MM.1S (cell line): ENCODE data around the gene KIRREL2.
A peak's percentile ranks its signal among the peaks of the same experiment; 100 is the strongest.

Experiments used
- DNase-seq: peaks from one replicate; pipeline ENCODE4 v3.0.0-alpha.2; 2015
- H2AFZ ChIP-seq: fragments of 300-600 bp; sonication (generic); 2 replicates; pipeline ENCODE4 v1.6.0; 2016; ENCODE audit warnings: antibody characterized with exemption, low read length
- H3F3A ChIP-seq: fragments of 300-600 bp; sonication (generic); 2 replicates; pipeline ENCODE4 v1.6.1; 2016; ENCODE audit warnings: mild to moderate bottlenecking, antibody characterized with exemption, low read length, moderate library complexity, mixed read lengths; ENCODE audit not compliant: insufficient read depth
- H3K27ac ChIP-seq: fragments of 300-600 bp; sonication (generic); 2 replicates; pipeline ENCODE4 v1.5.1; 2016; ENCODE audit warnings: mild to moderate bottlenecking, low read length
- H3K27me3 ChIP-seq: fragments of 300-600 bp; sonication (generic); replicated peaks from 2 replicates; pipeline ENCODE4 v1.6.0; 2016; ENCODE audit warnings: low read length; ENCODE audit not compliant: insufficient read depth
- H3K36me3 ChIP-seq: fragments of 300-600 bp; sonication (generic); replicated peaks from 2 replicates; pipeline ENCODE4 v1.6.1; 2016; ENCODE audit warnings: mild to moderate bottlenecking, low read length, mixed read lengths; ENCODE audit not compliant: insufficient read depth
- H3K4me1 ChIP-seq: fragments of 300-600 bp; sonication (generic); 2 replicates; pipeline ENCODE4 v1.6.1; 2016; ENCODE audit warnings: low read length, mixed read lengths
- H3K4me2 ChIP-seq: fragments of 300-600 bp; sonication (generic); 2 replicates; pipeline ENCODE4 v1.6.0; 2016; ENCODE audit warnings: low read depth, low read length
- H3K4me3 ChIP-seq: fragments of 300-600 bp; sonication (generic); 2 replicates; pipeline ENCODE4 v1.5.1; 2016; ENCODE audit warnings: low read length, mixed read lengths
- H3K79me2 ChIP-seq: fragments of 300-600 bp; sonication (generic); 2 replicates; pipeline ENCODE4 v1.6.1; 2016; ENCODE audit warnings: mixed run types, low read length, mixed read lengths
- H3K9ac ChIP-seq: fragments of 300-600 bp; sonication (generic); 2 replicates; pipeline ENCODE4 v1.6.1; 2016; ENCODE audit warnings: low read length, mixed read lengths
- H3K9me2 ChIP-seq: fragments of 300-600 bp; sonication (generic); replicated peaks from 2 replicates; pipeline ENCODE4 v1.6.1; 2016; ENCODE audit warnings: mild to moderate bottlenecking, low read length, mixed read lengths; ENCODE audit not compliant: insufficient read depth
- H3K9me3 ChIP-seq: fragments of 300-600 bp; sonication (generic); replicated peaks from 2 replicates; pipeline ENCODE4 v1.6.1; 2016; ENCODE audit warnings: mild to moderate bottlenecking, low read length, mixed read lengths; ENCODE audit not compliant: insufficient read depth
- H4K20me1 ChIP-seq: fragments of 300-600 bp; sonication (generic); 2 replicates; pipeline ENCODE4 v1.6.1; 2016; ENCODE audit warnings: mild to moderate bottlenecking, low read length, moderate library complexity, mixed read lengths; ENCODE audit not compliant: insufficient read depth
- EZH2 ChIP-seq: fragments of 300-600 bp; sonication (generic); optimal IDR thresholded peaks from 2 replicates; pipeline ENCODE3; 2017; ENCODE audit warnings: low read depth, mild to moderate bottlenecking, antibody characterized with exemption, low read length, mixed read lengths
- EZH2phosphoT487 ChIP-seq: fragments of 300-600 bp; sonication (generic); IDR thresholded peaks from 2 replicates; pipeline ENCODE4 v1.6.1; 2018; ENCODE audit warnings: antibody characterized with exemption, low read length
- TF ChIP-seq, protein P1 (sequence below): fragments of 300-600 bp; sonication (generic); IDR thresholded peaks from 2 replicates; pipeline ENCODE4 v1.5.1; 2016; ENCODE audit warnings: antibody characterized with exemption, low read length, mixed read lengths

KIRREL2 gene

GRCh38 chr19:35856546-35857149 is at the start of gene KIRREL2:
KIRREL2 (plus strand) TSS chr19:35856911; CDS start chr19:35857120, 209 bp downstream.
- Histone ChIP-seq H2AFZ (0 out of 2 replicates have a peak within 1 kb of the TSS, but pooled peaks have one; percentile 53), H3K27me3 (peaks cover 98% of the 10 kb centered on the region), H3K4me3 (peak within 1 kb of the TSS; percentile 41; the same call in 1 of the 2 replicates), H3K79me2 (no peaks in the 10 kb centered on the region), H3K4me1 (no peaks in the 10 kb centered on the region), H3F3A (no peaks in the 10 kb centered on the region), H3K27ac (no peak within 1 kb of the TSS), H3K9ac (no peak within 1 kb of the TSS), H4K20me1 (no peaks in the 10 kb centered on the region), H3K9me2 (no peaks in the 10 kb centered on the region), H3K9me3 (no peaks in the 10 kb centered on the region), H3K36me3 (no peaks in the 10 kb centered on the region), H3K4me2 (peak within 1 kb of the TSS; percentile 73)
- no peak for DNase-seq
- TF ChIP-seq, protein P1, sequence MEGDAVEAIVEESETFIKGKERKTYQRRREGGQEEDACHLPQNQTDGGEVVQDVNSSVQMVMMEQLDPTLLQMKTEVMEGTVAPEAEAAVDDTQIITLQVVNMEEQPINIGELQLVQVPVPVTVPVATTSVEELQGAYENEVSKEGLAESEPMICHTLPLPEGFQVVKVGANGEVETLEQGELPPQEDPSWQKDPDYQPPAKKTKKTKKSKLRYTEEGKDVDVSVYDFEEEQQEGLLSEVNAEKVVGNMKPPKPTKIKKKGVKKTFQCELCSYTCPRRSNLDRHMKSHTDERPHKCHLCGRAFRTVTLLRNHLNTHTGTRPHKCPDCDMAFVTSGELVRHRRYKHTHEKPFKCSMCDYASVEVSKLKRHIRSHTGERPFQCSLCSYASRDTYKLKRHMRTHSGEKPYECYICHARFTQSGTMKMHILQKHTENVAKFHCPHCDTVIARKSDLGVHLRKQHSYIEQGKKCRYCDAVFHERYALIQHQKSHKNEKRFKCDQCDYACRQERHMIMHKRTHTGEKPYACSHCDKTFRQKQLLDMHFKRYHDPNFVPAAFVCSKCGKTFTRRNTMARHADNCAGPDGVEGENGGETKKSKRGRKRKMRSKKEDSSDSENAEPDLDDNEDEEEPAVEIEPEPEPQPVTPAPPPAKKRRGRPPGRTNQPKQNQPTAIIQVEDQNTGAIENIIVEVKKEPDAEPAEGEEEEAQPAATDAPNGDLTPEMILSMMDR, result no peak
- TF ChIP-seq EZH2 (no peak), EZH2phosphoT487 (no peak)

DNA sequence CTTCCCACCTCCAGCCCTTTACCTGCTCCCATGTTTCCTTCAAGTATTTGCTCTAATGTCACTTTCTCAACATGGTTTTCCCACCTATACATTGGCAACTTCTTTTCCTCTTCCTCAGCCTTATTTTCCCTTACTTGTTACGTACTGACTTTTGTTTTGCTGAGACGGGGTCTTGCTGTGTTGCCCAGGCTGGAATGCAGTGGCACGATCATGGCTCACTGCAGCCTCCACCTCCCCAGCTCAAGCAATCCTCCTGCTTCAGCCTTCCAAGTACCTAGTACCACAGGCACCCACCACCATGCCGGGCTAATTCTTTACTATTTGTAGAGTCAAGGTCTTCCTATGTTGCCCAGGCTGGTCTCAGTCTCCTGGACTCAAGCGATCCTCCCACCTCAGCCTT is 49.1 kb upstream of the KIRREL2 start:
- Histone ChIP-seq H3K27ac (no peak overlapping the region), H2AFZ (no peak overlapping the region), H3K4me1 (no peaks in the 10 kb centered on the region), H3K4me2 (no peak overlapping the region), H3K9me3 (no peaks in the 10 kb centered on the region), H3K4me3 (no peak overlapping the region), H3K27me3 (peaks cover 87% of the 10 kb centered on the region), H4K20me1 (no peaks in the 10 kb centered on the region), H3K36me3 (no peaks in the 10 kb centered on the region), H3K9ac (no peak overlapping the region), H3F3A (no peaks in the 10 kb centered on the region), H3K9me2 (no peaks in the 10 kb centered on the region), H3K79me2 (no peaks in the 10 kb centered on the region)
- no peak for TF ChIP-seq EZH2
- no peak for TF ChIP-seq EZH2phosphoT487
- no peak for DNase-seq

DNA sequence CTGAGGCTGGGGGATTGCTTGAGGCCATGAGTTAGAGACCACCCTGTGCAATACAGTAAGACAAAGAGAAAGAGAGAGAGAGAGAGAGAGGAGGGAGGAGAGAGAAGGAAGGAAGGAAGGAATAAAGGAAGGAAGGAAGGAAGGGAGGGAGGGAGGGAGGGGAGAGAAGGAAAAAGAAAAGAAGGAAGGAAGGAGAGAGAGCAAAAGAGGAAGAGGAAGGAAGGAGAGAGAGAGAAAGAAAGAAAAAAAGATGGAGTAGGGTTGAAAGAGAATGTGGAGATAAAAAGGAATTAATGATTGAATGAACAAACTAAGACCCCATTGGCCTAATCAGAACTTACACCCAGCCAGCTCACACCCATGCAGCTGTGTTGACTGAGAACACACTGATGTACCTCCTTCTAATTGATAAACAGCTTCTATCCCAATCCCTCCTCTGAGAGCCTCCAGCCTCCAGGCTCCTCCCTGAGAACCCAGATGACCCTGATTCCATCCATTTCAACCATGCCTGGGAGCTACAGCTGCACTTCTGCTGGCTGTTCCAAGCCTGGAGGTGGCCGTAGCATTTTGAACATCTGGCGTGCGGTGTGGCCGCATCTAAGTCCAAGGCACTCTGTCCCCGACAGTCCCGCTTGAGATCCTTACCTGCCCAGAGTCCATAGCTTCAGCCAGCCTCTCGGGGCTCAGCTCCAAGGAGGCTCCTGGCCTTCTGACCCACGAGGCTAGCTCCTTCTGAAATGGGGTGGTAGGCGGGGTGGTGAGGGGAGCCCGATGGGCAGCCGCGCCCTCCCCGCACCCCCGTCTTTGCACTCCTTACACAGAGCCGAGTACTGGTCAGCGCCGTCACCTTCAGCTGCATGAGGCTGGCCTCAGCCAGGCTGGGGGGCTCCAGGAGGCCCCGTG is 45.1 kb upstream of the KIRREL2 start:
- Histone ChIP-seq H3K36me3 (no peaks in the 10 kb centered on the region), H3K9me2 (no peaks in the 10 kb centered on the region), H3K4me1 (no peaks in the 10 kb centered on the region), H4K20me1 (no peaks in the 10 kb centered on the region), H3K9me3 (no peaks in the 10 kb centered on the region), H3K79me2 (no peaks in the 10 kb centered on the region), H3K4me3 (no peak overlapping the region), H3F3A (no peaks in the 10 kb centered on the region), H3K4me2 (no peak overlapping the region), H3K9ac (no peak overlapping the region), H2AFZ (no peak overlapping the region), H3K27ac (no peak overlapping the region), H3K27me3 (peaks cover 86% of the 10 kb centered on the region)
- TF ChIP-seq EZH2 (no peak), EZH2phosphoT487 (no peak)
- TF ChIP-seq, protein P1, result no peak
- no peak for DNase-seq
